Ovary (tissue), 3 donors: Measurements from ENCODE around the gene NPAS3.

Experiments used
- CTCF ChIP-seq, 3 donors: fragments of 450-650 bp in 2 of 3; fragments of 200-600 bp in 1 of 3; IDR thresholded peaks; one replicate each; pipeline versions ENCODE4 v1.5.1 to v1.8.0; 2016 to 2022; ENCODE audit warnings: antibody characterized with exemption in 3 of 3, mild to moderate bottlenecking in 1 of 3
- EP300 ChIP-seq: sonication (generic); formaldehyde crosslinking; IDR thresholded peaks from one replicate; pipeline ENCODE4 v1.6.1; 2017; ENCODE audit warnings: antibody characterized with exemption
- POLR2A ChIP-seq: fragments of 450-650 bp; IDR thresholded peaks from one replicate; pipeline ENCODE4 v1.6.1; 2017; ENCODE audit warnings: antibody characterized with exemption, mild to moderate bottlenecking, moderate library complexity
- donor health status: DM: no; HTN: no; CAD: no.

GRCh38 chr14:33671556-33671955 lies 732.9 kb downstream of the NPAS3 start:
- no peak for TF ChIP-seq CTCF (IDR thresholded peaks at IDR 0.05)
- no peak for TF ChIP-seq POLR2A
- no peak for TF ChIP-seq EP300
